ENCODE data around the gene PCMTD2. TPM values are rescaled to one million over a fixed set of nuclear protein-coding genes. Genes with fewer than 3 reads are reported as not detected.

Gene PCMTD2
- total and polyA plus RNA-seq, 2 of the 13 experiments (the other 11 are each of a cell fraction or from before 2014, with no cell fraction given), result 47.0 to 76.9 TPM

- TF ChIP-seq DRAP1 (CRISPR knock-in tag; IDR thresholded peaks at IDR 0.05) (peak; percentile 96), MIER2 (CRISPR knock-in tag; IDR thresholded peaks at IDR 0.05) (no peak), ATF6 (CRISPR knock-in tag; conservative IDR thresholded peaks at IDR 0.05) (0 out of 2 replicates have a peak, but pooled peaks have one; percentile 26), HOXD1 (CRISPR knock-in tag; IDR thresholded peaks at IDR 0.05) (peak; percentile 36; the same call in 1 of the 2 replicates), NFKBIZ (CRISPR knock-in tag; IDR thresholded peaks at IDR 0.05) (peak; percentile 35; the same call in 1 of the 2 replicates), TCF12 (IDR thresholded peaks at IDR 0.05) (no peak), TCF12 (CRISPR knock-in tag; IDR thresholded peaks at IDR 0.05) (peak; percentile 81; the same call in 1 of the 2 replicates), ZNF691 (CRISPR knock-in tag; IDR thresholded peaks at IDR 0.05; ENCODE audit: borderline replicate concordance, low read depth) (peak; percentile 96), ZNF7 (CRISPR knock-in tag; IDR thresholded peaks at IDR 0.05) (no peak), ZBTB3 (CRISPR knock-in tag; IDR thresholded peaks at IDR 0.05; ENCODE audit: borderline replicate concordance, low read depth) (peak; percentile 77; the same call in 1 of the 2 replicates), ARNT (IDR thresholded peaks at IDR 0.05) (no peak), HMGA1 (CRISPR knock-in tag; conservative IDR thresholded peaks at IDR 0.05) (no peak), HNF1A (IDR thresholded peaks at IDR 0.05; ENCODE audit: low read depth) (no peak), HNF1A (CRISPR knock-in tag; IDR thresholded peaks at IDR 0.05; ENCODE audit: borderline replicate concordance) (peak; percentile 72; the same call in 1 of the 2 replicates), ZBTB4 (CRISPR knock-in tag; IDR thresholded peaks at IDR 0.05; ENCODE audit: borderline replicate concordance) (no peak), ZFP36 (IDR thresholded peaks at IDR 0.05; ENCODE audit: borderline replicate concordance, low read depth, low read length, partially characterized antibody) (no peak)
Measured at GRCh38 chr20:64255361-64256281, at the start of gene PCMTD2 (continued).
